NCI-H1417 (cell line): ENCODE data around the gene CCDC81.

Source experiments
- DNase-seq, 3 experiments: peaks; one replicate each; lab custom pipeline; 2025; lab: John Stamatoyannopoulos, UW

CCDC81 gene

DNA sequence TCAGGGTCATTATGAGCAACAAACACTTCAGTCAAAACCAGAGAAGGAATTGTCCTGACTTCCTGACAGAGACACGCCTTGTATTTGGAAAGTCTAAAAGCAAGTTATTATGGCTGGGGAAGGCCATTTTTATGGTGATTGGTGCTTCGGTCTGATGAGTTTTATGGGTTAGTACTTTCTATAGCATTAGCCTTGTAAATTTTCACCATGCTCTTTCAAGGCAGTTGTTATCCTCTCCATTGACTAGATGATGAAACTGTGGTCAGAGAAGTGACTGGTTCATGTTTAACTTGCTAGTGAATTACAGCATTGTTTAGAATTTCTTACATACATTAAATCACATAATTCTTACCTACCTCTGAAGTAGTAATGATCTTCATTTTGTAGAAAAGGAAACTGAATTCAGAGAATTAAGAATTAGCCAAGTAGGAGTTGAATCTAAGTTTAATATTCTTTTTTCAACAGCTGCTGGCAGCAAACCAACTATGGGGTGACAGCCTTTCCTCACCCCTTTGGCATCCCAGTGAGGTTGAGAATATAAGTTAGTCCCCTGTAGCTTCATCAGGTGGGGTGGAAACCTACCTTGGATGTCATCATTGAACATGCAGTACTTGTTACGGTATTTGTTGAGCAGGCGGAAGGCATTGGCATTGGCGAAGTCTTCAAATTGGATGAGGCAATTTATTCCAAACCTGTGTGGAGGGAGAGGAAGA, 90.0 kb downstream of the CCDC81 start:
- DNase-seq, result peak in 1 of 3 experiments; percentile 56

DNA sequence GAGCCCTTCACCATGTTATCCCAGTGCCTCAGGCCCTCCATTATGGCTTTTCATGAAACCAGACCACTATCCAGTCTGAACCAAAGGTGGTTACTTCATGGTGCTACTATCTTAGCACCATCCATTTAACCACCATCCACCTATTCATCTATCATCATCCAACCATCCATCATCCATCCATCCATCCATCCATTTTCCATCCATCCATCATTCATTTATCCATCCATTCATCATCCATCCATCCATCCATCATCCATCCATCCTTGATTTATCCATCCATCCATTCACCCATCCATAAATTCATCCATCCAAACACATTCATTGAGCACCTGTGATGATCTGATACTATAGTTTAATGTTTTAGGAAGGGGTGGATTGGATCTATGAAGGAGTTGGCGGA, 93.5 kb downstream of the CCDC81 start:
- no peak for DNase-seq

DNA sequence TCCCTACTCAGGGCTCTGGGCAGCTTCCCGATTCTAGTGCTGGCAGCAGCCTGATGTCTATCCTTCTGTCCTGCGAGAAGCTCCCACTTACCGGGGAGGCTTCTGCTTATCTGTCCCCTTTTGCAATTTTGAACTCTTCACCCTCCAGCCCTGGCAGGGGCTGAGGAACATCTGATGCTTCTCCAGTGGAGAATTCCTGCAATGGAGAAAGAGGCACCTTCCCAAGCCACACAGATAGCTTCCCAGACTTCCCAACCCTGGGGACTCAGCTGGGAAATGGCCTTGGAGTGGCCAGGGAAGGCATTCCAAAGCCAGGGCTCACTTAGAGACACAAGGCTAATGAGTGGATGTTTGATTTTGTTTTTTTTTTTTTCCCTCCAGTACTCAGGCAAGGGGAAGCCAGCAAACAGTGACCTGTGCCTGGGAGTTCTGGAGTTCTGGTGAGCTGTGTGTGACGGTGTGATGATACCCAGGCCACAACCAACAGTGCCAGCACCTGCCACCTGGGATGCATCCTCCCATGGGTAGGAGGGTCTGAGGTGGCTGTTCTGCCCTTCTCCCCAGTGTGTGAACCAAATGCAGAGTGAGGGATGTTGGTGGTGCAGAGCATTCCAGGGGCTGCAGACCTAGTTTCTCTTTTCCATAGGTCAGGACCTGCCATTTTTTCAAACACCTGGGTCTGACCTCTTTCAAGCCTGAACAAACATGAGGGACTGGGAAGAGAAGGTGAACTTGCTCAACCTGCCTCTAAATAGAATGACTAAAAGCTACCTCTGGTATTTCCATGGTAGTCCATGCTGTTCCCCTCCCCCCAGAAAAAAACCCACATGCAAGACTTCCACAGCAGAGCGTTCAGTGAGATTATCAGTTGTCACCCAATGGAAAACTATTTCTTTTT, 95.1 kb downstream of the CCDC81 start:
- no peak for DNase-seq
